GM21447 (cell line): Measurements from ENCODE around the gene SLC22A7.

Source experiments
- ATAC-seq: cut with Tn5 transposase; IDR thresholded peaks from one replicate; pipeline ENCODE4 v1.9.1; 2021; ENCODE audit not compliant: unreplicated experiment

Gene SLC22A7

DNA sequence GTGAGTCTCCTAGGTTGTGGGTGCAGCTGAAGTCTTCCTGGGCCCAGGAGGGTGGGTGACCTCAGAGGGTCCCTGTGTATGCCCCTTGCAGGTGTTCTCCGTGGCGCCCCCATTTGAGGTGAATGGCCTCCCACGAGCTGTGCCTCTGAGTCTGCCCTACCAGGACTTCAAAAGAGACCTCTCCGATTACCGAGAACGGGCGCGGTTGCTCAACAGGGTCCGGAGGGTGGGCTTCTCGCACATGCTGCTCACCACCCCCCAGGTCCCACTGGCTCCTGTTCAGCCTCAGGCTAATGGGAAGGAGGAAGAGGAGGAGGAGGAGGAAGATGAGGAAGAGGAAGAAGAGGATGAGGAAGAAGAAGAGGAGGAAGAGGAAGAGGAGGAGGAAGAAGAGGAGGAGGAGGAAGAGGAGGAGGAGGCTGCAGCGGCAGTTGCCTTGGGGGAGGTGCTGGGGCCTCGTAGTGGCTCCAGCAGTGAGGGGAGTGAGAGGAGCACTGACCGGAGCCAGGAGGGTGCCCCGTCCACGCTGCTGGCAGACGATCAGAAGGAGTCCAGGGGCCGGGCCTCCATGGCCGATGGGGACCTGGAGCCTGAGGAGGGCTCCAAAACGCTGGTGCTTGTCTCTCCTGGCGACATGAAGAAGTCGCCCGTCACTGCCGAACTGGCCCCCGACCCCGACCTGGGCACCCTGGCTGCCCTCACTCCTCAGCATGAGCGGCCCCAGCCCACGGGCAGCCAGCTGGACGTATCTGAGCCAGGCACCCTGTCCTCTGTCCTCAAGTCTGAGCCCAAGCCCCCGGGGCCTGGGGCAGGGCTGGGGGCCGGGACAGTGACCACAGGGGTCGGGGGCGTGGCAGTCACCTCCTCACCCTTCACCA is 15.2 kb upstream of the SLC22A7 start:
- no peak for ATAC-seq

DNA sequence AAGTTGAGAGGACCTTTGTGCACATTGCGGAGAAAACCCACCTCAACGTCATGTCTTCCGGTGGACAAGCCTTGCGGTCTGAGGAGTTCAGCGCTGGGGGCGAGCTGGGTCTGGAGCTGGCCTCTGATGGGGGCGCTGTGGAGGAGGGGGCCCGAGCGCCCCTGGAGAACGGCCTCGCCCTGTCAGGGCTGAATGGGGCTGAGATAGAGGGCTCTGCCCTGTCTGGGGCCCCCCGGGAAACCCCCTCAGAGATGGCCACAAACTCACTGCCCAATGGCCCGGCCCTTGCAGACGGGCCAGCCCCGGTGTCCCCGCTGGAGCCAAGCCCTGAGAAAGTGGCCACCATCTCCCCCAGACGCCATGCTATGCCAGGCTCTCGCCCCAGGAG is 14.6 kb upstream of the SLC22A7 start:
- no peak for ATAC-seq

DNA sequence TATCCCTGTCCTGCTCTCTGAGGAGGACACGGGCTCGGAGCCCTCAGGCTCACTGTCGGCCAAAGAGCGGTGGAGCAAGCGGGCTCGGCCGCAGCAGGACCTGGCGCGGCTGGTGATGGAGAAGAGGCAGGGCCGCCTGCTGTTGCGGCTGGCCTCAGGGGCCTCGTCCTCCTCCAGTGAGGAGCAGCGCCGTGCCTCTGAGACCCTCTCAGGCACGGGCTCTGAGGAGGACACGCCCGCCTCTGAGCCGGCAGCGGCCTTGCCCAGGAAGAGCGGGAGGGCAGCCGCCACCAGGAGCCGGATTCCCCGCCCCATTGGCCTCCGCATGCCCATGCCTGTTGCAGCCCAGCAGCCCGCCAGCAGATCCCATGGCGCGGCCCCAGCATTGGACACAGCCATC is 14.2 kb upstream of the SLC22A7 start:
- ATAC-seq: no peak

DNA sequence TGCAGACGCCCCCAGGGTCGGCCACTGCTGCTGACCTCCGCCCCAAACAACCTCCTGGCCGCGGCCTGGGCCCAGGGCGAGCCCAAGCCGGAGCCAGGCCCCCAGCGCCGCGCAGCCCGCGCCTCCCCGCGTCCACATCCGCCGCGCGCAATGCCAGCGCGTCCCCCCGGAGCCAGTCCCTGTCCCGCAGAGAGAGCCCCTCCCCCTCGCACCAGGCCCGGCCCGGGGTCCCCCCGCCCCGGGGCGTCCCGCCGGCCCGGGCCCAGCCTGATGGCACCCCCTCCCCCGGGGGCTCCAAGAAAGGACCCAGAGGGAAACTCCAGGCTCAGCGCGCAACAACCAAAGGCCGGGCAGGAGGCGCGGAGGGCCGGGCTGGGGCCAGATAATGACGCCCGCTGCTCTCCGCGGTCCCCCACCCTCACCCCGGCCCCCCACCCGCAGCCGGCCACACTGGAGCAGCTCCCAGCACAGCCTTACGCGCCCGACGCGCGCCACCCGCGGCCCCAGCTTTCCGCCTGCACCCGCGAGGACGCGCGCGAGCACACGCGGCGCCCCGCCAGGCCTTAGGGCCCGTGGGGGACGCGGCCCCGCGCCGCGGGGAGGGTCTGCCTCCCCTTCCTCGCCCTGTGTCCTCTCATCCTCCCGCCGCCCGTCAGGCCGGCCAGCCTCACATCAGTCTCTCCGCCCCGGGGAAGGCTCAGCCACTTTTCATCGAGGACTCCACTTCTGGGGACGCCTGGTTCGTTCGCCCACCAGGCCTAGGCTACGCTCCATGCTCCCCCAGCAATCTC is 12.9 kb upstream of the SLC22A7 start:
- ATAC-seq: no peak

DNA sequence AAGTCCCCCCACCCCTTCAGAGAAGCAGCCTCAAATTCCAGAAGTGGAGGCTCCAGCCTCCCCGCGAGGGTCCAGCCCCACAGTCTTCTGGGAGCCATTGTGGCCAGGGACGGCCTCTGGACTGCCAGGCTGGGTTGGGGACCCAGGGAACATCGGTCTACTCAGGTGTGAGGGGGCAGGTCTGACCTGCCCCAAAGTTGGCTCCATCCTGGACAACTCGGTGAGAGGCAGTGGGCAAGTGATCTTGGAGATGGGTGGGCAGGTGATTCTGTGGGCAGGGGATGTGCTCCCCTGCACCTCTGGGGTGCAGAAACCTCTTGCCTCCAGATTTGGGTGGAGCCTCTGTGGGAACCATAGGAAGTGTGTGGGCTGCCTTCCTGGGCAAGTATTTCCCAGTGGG is 12.2 kb upstream of the SLC22A7 start:
- no peak for ATAC-seq

DNA sequence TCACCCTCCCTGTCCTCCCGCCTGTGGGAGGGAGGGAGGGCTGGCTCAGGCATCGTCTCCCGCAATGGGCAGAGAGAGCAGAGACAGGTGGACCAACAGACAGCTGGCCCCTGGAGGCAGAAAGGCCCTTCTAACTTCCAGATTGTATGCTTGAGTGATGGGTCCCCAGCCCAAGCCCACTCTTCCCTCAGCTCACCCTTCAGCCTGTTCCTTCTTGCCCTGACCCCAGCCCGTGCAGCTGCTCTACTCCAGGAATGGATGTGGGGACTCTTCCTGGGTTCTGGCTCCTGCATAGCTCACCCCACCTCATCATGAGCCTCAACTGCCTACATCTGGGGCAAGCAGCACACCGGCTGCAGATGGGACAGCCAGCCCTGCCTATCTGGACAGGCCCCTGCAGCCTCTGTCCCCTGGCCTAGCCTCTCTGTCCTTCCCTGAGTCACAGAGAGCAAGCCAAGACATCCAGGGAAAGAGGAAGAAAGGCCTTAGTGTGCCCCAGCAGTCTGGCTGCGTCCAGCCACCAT is 11.5 kb upstream of the SLC22A7 start:
- no peak for ATAC-seq

DNA sequence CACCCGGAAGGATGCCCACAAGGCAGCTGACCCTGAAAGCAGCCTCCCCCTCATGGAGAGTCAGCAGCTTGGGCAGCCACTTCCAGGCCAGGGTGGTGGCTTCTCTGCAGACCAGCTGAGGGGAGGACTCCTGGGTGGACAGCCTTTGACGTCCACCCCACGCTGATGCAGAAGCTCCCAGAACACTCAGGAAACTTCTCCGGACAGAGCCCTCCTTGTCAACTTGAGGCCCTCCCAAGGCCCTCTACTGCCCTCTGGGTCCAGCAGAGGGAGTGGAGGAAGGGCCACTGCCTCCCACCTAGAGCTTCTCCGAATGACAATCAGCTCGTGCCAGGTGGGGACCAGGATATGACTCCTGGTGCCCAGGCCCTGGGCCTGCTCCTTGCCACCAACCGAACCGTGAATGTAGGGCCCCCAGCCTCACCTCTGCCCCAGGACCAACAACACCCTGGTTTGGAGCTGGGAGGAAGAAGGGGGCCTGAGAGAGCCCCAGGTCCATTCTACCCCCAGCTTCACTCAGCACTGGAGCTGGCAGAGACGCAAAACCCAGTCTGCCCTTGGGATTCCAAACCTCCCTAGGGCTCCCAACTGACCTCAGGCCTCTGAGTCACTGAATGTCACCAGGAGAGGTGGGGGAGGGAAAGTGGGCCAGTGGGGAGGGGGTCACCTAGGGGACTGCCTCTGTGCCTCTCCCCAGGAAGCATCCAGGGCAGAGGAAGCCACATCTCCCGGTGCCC is 10.9 kb upstream of the SLC22A7 start:
- no peak for ATAC-seq

DNA sequence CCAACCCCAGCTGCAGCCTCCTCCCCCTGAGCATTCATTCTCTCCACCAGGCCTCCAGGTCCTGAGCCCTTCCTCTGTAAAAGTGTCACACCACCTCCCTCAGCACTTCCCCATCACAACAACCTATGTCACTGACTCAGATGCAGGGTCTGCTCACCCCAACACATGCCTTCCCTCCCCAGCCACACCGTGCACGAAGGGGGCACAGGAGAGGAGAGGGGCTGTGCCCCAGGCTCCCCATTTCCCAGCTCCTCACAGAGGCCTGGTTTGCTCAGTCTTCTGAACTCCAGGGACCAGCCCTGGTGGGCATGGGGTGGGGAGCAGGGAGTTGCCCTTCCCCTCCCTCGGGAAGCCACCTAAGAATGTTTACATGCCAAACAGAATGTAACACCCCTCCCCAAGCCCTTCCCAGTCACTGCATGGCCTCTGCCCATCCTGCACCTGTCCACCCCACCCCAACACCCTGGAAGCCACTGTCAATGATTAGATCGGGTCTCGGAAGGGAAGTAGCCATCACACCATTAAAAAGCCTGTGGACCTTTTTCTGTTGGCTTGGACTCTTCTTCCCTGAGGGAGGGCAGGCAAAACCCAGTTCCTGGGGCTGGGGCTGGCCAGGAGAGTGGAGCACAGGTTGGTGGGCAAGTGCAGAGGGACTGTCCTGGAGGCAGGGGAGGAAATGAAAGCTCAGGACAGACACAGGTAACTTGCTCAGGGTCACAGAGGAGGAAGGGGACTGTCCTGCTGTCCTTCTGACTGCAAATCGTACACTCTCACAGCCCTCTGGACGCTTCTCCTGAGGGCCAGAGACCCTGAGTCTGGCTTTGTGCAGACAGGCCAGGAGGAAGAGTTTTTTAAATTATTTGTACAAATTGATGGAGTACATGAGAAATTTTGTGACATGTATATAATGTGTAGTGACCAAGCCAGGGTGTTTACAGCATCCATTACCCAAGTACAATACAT is 10.1 kb upstream of the SLC22A7 start:
- ATAC-seq: no peak

DNA sequence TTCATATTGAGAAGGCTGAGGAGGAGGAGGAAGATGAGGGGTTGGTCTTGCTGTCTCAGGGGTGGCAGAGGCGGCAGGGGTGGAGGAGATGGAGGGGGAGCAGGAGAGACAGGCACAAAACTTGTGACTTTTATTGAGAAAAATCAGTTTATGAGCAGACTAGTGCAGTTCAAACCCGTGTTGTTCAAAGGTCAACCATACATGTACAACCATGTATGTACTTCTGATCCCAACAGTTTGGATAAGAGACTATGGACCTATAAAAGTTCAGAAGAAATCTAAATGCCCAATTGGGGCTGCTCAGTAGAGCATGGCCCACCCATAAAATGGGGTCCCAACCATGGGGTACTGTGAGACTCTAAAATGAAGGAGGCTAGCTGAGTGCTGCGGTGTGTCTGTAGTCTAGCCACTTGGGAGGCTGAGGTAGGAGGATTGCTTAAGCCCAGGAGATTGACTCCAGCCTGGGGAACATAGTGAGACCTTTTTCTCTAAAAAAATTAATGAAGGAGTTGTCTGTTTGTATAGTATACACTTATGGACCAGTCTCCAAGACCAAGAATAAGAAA is 7.6 kb upstream of the SLC22A7 start:
- no peak for ATAC-seq

DNA sequence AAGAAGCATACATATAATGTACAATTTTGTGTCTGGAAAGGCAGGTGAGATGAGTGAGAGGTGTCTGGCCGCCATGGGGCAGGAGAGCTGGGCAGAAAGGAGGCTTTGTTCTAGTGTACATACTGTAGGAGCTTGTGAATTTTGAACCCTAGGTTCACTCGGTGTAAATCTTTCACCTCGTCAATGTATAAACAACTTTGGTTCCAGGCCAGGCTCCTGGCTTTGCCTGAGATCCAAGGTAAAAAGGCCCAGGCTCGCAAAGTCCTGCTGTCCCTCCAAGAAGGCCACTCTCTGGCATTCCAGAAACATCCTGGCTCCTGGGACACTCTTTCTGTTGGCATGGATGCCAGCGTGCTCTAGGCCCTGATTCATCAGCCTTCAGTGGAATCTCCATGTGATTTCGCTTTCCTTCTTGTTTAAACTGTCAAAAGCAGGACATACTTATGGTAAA is 7.1 kb upstream of the SLC22A7 start:
- ATAC-seq: no peak

DNA sequence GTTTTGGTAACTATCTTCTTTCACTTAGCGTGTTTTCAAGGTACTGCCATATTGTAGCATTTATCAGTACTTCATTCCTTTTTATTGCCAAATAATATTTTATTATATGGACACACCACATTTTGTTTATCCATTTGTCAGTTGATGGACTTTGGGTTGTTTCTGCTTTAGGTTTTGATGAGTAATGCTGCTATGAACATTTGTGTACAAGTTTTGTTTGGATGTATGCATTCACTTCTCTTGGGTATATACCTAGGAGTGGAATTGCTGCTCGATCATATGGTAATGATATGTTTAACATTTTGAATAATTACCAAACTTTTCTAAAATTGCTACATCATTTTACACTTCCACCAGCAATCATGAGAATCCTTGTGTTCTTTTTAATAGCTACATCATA is 6.4 kb upstream of the SLC22A7 start:
- no peak for ATAC-seq

DNA sequence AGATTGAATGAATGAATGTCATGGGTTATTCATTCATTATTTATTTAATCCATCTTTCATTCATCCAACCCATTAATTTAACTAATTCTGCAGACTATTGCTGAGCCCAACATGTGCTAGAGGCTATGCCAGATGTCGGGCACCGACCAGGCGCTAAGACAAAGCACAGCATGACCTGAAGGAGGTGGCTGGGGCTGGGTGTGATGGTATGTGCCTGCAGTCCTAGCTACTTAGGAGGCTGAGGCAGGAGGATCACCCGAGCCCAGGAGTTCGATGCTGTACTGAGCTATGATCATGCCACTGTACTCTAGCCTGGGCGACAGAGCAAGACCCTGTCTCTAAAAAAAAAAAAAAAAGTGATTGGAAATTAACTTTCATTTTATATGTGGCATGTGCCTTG is 5.7 kb upstream of the SLC22A7 start:
- ATAC-seq: no peak

DNA sequence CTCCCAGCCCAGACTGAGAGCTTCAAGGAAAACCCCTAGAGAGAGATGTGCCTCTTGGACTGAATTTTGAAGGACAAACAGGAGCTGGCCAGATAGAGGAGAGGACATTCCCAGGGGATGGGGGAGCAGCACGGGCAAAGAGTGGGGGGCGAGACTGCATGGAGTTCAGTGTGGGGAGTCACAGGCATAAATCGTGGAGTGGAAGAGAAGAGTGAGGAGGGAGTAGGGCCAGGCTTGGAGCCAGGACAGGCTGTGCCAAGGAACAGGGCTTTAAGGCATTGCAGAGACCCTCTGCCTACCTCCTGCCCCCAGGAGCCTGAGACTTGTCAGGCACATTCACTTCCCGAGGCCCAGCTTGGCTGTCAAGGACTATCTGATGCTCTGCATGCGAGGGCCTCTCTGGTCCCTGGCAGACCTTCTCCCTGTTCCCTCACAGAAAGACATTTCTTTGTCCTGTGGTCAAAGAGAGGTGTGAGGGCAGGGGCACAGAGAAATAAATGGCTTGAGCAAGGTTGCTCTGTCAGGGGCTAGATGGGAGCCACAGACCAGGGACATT is 5.2 kb upstream of the SLC22A7 start:
- no peak for ATAC-seq

DNA sequence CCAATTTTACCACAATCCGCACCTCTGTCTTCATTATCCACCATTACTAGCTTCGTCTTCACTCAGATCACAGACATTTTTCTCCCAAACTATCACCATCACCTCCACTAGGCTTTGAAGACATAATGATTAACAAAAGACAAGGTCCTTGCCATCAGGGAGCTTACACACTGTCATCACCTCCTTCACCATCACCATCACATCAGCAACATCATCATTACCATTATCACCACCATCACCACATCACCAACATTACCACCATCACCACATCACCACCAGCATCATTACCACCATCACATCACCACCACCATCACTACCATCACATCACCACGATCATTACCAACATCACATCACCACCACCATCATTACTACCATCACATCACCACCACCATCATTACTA is 4.4 kb upstream of the SLC22A7 start:
- no peak for ATAC-seq

DNA sequence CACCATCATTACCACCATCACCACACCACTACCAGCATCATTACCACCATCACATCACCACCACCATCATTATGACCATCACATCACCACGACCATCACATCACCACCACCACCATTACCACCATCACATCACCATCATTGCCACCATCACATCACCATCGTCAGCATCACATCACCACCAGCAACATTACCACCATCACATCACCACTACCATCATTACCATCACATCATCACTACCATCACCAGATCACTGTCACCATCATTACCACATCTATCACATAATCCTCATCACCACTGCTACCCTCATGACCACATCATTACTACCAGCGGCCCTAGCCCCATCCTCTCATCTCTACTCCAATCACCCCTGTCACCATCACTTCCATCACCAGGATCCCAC is 3.5 kb upstream of the SLC22A7 start:
- no peak for ATAC-seq

DNA sequence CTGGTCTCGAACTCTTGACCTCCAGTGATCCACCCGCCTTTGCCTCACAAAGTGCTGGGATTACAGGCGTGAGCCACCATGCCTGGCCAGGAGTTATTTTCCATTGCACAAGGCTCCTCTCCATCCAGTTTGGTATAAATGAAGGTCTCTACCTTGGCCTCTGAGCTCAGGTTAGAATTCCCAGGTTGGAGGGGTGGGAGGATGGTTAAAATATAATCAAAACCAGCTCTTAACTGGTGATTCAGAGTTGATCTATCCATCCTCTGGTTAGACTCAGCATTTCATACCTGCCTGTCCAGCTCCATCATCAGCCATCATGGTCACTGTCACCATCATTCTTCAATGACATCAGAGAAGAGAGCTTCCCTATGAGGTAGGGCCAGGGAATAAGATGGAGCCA is 2.6 kb upstream of the SLC22A7 start:
- no peak for ATAC-seq

DNA sequence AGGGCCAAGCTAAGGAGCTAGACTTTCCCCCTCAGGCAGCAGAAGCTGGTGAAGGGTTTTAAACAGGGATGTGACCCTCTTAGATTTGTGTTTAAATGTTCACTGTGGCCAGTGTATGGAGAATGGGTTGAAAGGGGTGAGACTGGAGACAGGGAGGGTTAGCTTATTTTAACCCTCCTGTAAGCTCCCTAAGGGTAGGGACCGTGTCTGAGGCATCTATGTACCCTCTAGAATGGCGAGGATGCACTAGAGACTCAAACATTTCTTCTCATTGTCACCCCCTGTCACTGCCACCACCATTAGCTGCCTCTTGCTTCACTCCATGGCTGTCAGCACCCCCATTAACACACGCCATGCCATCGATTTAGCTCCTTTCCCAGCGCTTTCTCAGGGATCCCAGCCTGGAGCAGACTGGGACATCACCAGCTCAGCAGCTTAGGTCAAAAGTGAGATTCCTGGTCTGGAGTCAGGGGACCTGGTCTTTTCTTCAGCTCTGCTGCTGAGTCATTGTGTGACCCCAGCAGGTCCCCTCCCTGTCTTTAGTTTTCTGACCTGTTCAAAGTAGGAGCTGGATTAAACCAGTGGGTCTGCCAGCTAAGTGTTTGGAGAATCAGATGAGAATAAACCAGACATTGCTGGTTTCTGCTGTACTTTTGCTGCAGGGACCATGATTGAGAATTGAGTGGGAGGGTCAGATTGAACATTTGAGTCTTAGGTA is 1.1 kb upstream of the SLC22A7 start:
- ATAC-seq: no peak

DNA sequence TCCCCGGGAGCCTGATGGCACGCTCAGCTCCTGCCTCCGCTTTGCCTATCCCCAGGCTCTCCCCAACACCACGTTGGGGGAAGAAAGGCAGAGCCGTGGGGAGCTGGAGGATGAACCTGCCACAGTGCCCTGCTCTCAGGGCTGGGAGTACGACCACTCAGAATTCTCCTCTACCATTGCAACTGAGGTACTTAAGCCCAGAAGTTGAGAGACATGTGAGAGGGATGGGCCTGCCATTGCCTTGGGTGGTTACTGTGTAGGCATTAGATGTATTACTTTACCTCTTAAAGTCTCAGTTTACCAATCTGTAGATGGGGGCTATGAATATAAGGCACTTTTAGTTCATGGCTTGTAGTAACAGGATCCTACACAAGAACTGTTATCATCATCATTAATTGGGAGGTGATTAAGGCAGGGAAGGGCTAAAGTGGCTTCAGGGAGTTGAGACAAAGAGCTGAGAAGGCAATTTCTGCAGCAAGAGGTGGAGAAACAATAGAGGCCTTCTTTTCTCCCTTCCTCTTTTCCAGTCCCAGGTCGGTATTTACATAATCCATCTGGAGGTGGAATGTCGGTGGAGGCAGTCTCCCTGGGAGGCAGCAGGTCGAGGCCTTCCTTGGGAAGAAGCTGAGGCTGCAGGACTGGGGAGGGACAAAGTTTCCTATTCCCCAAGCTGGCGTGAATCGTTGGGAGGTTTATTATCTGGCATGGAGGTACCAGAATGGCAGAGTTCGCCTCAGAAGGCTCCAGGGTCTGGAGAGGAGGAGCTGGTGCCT is 691 bp downstream of the SLC22A7 start:
- no peak for ATAC-seq
